ENCODE measurements around the gene PCGF3.
A peak's percentile ranks its signal among the peaks of the same experiment; 100 is the strongest.

The PCGF3 gene

DNA sequence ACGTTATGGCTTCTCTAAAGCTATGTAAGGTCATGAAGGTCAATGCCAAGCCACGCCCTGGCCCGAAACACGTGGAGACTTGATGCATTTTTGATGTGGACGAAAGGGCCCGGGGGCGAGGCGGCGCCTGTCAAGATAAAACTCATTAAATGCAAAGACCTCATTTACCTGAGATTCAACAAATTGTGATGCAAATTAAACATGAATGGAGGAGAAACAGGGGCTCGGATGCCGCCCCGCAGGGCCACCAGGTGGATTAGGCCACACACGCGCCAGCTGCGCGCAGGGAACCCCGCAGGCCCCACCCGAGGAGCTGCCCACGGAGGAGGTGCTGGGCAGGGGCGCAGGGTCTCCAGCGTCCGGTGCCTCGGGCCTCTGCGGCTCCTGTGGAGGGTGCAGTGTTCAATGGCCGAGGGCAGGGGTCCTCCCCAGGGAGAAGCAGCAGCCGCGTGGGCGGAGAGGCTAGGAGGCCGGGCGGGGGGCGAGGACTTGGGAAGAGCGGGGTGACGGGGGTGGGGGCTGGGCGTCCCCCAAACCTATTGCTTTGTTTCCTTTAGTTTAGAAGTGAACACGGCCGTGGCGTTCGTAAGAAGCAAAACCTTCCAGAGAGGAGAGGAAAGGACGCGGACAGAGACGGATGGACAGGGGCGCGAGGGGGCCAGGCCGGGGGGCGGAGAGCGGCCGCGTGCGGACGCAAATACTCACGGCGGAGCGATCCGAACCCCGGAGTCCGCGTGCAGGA lies 79.9 kb downstream of the PCGF3 start:
- peak; percentile 20 for DNase-seq

DNA sequence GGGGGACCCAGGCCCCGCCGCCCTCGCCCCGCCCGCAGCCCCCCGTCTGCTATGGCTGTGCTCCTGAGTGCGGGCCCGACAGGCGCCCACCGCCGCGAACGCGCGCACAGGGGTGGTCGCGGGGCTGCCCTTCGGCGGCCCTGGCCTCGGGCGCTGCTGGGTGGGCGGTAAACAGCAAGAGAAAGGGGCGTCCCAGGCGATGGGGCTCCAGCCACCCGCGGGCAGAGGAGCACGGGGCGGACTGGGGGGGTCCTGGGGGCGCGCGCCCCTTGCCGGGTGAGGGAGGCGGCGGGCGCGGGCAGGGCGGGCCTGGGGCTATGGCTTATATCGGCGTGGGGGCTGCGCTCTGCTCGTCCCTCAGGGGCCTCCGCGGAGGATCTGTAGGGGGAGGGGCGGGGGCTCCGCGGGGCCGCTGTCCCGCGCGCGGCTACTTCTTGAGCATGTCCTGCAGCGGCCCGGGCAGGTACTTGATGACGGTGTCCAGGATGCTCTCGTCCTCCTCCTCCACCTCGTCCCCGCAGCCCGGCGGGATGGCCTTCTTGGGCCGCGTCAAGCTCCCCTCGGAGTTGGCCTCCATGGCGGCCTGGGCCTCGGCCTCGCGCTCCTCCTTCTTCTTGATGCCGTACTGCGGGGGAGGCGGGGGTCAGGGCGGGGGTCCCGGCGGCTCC lies 80.6 kb downstream of the PCGF3 start:
- no peak for DNase-seq

DNA sequence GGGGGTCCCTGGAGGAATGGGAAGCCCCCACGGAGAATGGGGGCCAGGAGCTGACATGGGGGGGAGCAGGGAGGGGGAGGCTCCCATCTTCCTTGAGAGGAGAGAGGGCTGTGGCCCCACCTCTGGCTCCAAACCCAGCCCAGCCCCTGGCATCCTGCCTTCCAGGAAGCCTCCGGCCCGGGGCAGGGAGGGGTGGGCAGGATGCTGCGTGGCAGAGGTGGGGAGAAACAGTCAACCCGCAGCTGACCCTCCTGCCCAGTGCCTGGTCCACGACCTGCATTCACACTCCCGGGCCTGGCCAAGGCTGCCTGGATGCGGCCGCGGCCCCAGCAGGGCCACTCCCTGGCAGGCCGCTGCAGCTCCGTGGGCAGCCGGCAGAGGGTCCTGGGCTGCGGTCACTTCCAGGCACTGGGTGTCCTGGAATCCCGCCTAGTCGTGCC lies 81.2 kb downstream of the PCGF3 start:
- no peak for DNase-seq

DNA sequence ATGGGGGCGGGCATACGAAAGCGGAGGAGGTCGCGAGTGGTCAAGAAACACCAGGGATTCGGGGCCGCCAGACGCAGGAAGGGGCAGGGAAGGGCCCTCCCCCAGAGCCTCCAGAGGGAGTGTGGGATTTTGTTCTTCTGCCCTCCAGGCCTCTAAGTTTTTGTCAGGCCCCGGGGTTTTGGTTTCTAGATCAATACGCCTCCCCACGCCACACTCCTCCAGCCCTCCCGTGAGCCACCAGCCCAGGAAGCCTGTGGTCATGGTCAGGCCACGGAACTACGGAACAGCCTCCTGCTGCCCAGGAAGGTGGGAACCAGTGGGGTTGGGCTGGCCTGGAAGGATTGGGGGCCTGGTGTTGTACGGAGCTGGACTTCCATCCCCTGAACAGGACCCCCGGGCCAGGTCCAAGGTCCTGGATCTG lies 81.9 kb downstream of the PCGF3 start:
- DNase-seq = no peak

DNA sequence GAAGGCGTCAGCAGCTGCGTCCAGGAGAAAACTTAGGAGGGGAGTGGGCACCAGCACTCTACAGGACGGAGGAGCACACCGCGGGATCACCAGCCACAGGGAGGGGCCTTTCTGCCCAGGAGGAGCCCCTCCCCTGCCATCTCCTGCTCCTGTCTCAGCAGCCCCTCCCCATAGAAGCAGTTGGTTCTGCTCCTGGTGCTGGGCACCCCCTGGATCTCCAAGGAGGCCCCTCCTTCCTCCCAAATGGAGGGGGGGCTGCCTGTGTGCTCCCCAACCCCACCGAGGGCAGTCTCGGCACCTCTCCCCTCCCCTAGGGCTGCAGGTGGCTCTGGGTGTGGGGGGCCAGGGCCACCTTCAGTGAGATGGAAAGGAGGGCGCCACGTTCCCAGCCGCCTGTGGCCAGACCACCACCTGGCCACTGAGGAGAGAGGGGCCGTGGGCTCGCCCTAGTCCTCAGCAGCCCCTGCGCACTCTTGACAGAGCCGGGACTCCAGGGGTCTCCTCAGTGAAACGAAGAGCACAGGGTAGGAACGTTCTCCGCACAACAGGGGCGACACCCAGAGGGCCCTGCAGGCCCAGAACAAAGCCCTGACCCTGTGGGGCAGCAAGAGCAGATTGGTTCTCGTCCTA lies 82.5 kb downstream of the PCGF3 start:
- no peak for DNase-seq

DNA sequence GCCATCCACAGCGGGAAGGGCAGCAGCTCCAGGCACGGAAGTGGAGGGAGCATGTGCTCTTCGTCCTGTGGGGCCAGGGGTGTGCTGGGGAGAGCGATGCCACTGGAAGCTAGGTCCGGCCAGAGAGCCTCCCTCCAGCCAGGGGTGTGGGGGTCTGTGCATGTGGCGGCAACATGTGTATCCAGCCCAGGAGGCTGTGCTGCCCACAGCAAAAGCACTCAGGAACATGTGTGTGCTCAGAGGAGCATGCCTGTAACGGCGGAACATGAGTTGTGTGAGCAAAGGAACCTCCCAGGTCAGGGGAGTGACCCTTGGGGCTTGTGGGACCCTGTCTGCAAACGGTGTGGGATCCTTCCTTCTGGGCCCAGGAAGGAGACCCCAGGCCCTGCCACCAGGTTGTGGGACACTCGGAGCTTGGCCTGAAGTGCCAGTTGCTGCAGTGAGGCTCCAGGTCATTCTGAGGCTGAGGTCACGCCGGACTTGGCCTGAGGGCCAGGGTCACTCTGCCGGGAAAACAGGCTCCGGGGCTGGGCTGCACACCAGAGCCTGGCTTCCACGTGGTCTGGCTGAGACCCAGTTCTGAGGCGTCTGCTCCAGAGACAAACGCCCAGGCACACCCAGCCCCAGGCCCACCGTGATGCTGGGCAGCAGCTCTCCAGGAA lies 83.1 kb downstream of the PCGF3 start:
- DNase-seq = no peak

DNA sequence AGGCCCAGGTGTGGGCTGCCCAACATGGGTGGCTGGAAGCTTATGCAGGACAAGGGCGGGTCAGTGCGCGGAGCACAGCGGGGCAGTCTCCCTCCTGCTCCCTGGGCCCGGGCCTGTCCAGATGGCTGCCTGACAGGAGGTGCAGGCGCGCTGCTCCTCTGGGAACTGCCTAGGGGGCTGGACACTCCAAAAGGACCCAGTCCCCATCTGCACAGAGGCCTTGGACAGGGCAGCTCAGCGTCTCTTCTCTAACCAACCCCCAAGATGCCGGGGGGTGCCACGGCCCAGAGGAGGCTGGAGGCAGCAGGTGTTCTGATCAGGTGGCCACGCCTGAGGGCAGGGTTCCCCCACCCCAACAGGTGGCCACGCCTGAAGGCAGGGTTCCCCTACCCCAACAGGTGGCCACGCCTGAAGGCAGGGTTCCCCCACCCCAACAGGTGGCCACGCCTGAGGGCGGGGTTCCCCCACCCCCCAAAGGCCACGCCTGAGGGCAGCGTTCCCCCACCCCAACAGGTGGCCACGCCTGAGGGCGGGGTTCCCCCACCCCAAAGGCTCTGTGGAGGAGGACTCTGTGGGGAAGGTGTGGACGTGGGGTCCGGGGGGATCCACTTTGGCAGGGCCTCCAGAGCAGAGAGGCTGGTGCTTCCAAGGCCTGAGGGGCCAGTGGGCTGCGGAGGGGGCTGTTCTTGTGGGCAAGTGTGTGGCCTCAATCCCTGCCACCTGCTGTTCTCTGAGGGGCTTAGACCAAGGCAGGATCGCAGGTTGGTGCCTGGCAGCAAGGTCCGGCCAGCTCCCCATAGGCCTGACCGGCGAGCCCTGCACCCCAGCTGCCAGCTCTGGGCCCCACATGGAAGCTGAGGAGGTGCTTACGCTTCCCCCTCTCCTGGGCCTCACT lies 84.2 kb downstream of the PCGF3 start:
- DNase-seq = no peak

DNA sequence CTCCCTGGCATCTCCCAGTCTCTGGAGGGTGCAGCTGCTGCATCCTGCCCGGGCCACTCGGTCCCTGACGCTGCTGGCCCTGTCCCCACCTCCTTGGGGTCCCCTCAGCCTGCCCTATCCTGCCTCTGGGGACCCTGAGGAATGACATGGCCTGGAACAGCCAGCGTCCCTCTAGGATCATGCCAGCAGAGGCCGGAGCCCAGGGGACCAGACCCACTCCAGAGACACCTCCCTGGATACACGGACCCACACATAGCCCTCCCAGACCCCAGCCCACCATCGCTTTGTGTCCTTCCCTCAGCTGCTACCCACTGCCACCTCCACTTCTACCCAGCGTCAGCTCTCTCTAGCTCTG lies 84.8 kb downstream of the PCGF3 start:
- no peak for DNase-seq

DNA sequence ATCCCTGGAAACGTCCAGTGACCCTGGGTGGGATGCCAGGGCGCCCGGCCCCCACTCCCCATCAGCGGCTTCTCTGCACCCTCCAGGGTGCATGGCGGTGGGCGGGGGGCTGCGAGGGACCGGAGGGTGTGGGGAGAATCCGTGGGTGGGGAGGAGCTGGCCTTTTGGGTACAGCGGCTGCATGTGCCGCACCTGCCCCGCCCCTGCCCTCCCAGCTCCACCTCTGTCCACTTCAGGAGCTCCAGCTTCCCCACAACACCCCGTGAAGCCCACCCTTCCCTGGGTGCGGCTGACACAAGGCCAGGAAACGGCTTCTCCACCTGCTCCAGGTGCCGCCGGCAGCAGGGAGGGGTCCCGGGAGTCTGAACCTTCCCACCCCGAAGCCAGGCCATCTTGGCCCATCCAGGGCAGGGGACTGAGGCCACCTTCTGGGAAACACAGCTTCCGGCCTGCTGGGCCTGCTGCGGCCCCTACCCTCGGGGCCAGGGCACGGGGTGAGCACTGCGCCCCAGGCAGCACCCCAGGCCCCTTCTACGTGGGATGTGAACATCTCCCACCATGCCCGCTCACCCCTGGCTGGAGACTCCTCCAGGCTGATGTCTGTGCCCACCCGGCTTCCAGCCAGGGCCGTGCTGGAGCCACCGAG lies 85.7 kb downstream of the PCGF3 start:
- no peak for DNase-seq

DNA sequence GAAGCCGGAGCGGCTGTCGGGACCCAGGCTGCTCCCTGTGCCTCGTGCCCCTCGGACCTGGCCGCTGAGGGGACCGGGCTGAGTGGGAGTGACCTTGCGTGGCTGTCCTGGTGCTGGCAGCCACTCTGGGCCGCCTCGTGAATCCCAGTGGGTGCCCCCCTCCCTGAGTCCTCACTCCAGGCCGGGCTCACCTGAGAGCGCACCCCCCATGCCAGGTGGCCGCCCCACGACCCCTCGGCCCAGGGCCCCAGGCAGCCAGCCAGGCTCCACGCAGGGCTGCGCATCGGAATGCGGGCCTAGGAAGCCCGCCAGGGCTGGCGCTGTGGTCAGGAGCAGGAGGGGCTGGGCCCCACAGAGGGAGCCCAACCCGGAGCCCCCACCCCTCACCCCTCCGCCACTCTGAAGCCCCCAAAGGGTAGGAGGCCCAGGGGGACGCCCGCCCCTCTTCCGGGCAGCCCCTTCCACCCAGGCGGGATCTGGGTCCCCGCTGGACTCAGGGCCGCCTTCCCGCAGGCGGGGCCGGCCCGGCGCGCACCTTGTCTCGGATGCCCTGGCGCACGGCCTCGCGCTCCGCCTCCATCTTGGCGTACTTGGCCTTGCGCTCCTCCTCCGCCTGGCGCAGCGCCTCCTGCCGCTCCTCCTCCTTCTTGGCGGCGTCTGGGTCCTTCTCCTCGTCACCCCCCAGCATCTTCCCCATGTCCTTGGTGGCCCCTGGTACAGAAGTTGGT lies 86.4 kb downstream of the PCGF3 start:
- DNase-seq = no peak

DNA sequence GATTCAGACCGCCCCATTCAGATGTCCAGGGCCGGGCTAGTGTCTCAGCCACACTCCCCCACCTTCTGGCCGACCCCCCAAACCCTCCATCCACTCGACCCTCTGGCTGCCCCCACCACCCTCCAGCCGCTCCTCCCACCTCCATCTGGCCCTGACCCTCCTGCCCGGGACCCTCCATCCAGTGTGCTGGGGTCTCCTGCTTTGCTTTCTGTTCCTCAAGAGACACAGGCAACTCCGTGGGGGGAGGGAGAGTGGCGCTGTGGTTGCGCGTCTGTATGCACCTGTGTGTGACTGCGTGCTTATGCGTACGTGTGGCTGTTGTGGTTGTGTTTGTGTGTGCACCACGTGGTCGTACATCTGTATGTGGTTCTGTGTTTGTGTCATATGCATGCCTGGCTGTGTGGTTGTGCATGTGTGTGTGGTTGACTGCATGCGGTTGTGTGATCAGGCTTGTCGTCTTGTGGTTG lies 87.0 kb downstream of the PCGF3 start:
- DNase-seq = no peak

DNA sequence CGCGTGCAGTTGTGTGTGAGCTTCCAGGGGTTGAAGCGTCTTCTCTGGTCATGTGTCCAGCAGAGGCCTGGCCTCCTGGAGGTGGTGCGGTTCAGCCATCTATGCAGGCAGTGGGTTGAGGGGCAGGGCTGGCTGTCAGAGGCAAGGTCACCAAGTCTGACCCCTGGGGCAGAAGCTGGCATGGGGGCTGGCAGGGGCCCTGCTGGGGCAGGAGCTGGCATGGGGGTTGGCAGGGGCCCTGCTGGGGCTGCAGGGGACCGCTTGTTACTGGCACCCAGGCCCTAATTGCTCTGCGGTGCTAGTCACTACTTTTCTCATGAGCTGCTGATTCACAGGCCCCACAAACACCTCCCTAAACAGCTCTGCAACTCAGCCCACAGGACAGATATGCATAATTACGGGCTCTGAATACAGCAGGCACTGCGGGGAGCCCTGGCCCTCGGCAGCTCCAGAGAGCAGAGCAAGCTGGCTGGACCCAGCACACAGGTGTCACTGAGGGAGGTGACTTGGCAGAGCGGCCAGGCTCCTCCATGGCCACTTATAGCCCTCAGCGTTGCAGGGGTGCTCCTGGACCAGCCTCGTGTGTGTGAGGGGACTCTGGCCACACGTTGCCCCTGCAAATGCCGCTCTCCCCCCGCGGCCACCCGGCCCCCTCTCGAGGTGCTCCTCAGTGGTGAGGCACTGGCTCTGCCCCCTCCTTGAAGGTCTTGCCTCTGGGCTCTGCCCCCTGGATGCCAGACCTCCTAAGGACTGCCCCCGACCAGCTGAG lies 87.6 kb downstream of the PCGF3 start:
- no peak for DNase-seq

DNA sequence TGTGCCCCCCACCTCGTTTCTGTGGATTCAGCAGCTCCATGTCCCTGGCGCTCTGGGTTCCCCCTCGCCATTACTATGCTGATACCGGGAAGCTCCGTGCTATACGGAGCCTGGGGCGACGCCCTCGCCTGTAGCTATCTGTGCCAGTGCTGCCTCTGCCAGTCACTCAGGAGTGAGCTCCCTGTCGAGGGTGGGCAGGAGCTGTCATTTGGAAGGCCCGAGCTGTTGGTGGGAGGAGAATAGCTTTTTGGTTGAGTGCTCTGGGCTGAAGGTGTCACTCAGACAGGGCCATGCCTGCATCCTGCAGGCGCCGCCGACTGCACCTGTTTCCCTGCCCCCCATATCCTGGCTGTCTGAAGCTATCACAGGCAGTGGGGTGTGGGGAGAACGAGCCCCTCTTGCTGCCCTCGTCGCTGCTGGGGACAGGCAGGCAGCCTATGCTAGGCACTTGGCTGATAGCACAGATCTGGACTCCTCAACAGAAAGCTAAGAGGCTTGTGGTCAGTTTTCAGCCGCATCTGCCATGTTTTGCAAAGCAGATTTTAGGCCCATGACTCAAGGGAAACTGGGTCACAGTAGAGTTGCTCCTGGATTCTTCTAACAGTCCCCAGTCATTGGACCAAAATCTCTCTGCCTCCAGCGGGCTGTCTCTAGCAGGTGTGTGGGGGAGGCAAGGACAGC lies 88.4 kb downstream of the PCGF3 start:
- no peak for DNase-seq

DNA sequence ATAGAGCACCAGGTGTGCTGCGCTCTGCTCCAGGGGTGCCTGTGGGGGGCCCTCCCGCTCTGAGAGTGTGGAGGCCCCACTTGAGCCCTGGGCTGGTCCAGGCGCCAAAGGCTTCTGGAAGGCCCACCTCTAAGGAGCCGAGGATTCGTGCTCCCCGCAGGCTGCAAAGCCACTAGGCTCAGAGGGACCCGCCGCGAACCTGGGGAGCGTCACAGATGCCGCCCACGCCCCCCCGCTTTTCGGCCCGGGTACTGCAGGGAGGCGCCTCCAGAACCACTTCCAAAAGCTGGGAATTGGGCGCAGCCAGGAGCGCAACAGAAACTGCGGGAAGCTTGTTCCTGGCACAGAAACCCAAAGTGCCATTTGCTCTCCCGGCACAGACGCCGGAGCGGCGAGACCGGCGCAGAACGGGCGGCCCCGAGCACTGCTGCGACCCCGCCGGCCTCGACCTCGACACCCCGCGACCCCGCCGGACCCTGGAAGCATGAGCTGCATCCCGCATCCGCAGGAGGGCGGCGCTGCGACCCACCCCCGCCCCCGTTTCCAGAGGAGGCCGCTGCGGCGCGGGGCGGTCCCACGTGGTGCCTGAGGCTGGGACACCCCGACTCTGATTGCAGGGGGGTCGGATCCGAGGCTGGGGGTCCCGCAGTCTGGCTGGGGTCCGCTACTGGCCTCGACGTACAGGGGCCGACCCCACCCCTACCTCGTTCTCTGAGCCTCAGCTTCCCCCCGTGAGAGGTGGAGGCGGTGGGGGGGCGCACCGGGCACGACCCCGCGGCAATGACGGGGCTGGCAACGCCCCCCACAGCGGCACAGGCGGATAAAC lies 89.5 kb downstream of the PCGF3 start:
- DNase-seq = no peak

DNA sequence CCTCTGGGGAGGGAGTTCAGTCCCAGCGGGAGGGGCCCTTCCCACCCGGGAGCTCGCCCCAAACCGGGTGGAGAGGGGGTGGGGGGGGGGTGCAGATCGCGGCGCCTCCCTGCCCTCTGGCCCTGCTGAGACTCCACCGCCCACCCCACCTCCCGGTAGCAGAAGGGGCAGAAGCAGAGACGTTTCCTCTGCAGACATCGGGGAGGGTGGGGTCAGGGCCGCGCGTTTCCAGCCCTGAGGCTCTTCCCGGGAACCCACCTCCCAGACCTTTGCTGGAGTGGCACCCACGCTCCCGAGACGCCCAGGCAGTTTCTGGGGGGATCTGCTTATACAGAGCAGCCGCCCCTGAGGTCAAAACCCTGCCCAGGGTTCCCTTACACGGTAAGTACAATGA lies 90.1 kb downstream of the PCGF3 start:
- DNase-seq = no peak

DNA sequence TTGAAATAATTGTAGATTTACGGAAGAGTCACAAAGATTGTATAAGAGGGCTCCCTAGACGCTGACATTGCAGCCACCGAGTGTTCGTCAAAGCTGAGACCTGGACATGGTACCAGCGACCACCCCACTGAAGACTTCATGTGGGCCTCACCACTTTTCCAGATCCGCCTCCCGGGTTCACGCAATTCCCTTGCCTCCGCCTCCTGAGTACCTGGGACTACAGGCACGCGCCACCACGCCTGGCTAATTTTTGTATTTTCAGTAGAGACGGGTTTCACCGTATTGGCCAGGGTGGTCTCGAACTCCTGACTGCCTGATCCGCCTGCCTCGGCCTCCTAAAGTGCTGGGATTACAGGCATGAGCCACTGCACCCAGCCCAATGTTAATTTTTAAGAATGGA lies 90.6 kb downstream of the PCGF3 start:
- no peak for DNase-seq

DNA sequence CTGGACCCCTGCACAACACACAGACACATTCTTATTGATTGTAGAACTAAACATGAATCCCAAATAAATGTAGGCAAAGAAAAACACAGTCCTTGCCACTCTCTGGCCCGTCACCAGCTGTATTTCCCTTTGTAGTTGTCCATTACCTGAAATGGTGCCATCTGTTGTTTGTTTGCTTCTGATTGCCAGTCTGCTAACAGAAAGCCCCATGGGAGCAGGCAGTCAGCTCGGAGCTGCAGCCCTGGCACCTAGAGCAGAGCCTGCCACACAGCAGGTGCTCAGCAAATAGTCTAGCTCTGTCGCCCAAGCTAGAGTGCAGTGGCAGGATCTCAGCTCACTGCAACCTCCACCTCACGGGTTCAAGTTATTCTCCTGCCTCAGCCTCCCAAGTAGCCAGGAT lies 91.4 kb downstream of the PCGF3 start:
- peak; percentile 12 for DNase-seq

DNA sequence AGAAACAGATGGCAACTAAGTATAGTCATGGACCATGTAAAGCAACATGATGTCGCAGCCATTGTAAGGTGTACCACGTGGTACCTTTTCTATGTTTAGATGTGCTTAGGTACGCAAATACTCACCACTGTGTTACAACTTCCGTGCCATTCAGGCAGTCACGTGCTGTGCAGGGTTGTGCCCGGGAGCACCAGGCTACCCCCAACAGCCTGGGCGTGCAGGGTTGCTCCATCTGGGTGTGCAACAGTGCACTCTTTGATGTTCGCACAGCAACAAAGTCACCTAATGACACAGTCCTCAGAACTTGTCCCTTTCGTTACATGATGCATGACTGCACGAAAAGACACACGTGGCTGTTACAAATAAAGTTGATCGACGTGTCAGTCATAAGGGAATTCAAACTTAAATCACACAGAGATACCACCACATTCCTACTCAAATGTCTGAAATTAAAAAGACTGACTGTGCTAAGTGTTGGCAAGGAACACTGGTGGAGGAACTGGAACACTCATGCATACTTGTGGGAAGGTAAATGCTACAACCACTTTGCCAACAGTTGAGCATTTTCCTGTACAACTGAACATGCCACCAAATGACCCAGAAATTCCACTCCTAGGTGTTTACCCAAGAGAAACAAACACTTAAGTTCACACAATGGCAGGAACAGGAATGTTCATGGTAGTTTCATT lies 95.9 kb downstream of the PCGF3 start:
- no peak for DNase-seq

All from NCI-H526 treated with DMSO at 0.1 percent for 48 hours (cell line).